Upper lobe of left lung (tissue), 4 donors: ENCODE measurements around the gene CFAP74.
A peak's percentile ranks its signal among the peaks of the same experiment; 100 is the strongest.

Source experiments
- CTCF ChIP-seq, 6 experiments: fragments of 450-650 bp in 4 of 6; fragments of 200-600 bp in 2 of 6; sonication (generic) in 2 of 6; IDR thresholded peaks; one replicate each; pipeline ENCODE4 v1.5.1; 2016 to 2019; ENCODE audit warnings: antibody characterized with exemption in 6 of 6
- POLR2A ChIP-seq, 4 donors: fragments of 450-650 bp; IDR thresholded peaks; one replicate each; pipeline ENCODE4 v1.5.1; 2016 to 2017; ENCODE audit warnings: antibody characterized with exemption in 4 of 4, mild to moderate bottlenecking in 2 of 4
- POLR2AphosphoS5 ChIP-seq, 2 donors: sonication (generic); formaldehyde crosslinking; IDR thresholded peaks; one replicate each; pipeline ENCODE4 v1.5.1; 2017; ENCODE audit warnings: antibody characterized with exemption in 2 of 2

GRCh38 chr1:2045468-2046173 lies 42.0 kb upstream of the CFAP74 start:
- TF ChIP-seq CTCF (IDR thresholded peaks at IDR 0.05) (no peak), POLR2A (IDR thresholded peaks at IDR 0.05) (no peak), POLR2AphosphoS5 (IDR thresholded peaks at IDR 0.05) (peak in 1 of 2 donors; percentile 47)
